HL-60 (cell line): Measurements from ENCODE around the gene OPTC.

Experiments
- GABPA ChIP-seq: IDR thresholded peaks from 2 replicates; pipeline ENCODE4 v1.6.1; 2012; ENCODE audit warnings: low read depth
- POLR2AphosphoS5 ChIP-seq: IDR thresholded peaks from 2 replicates; pipeline ENCODE4 v1.6.1; 2012; ENCODE audit warnings: low read depth
- TF ChIP-seq, protein P1 (sequence below): IDR thresholded peaks from one replicate; pipeline ENCODE4 v1.5.1; 2011; ENCODE audit warnings: low read length, control low read depth, inconsistent platforms; ENCODE audit not compliant: insufficient read depth

DNA sequence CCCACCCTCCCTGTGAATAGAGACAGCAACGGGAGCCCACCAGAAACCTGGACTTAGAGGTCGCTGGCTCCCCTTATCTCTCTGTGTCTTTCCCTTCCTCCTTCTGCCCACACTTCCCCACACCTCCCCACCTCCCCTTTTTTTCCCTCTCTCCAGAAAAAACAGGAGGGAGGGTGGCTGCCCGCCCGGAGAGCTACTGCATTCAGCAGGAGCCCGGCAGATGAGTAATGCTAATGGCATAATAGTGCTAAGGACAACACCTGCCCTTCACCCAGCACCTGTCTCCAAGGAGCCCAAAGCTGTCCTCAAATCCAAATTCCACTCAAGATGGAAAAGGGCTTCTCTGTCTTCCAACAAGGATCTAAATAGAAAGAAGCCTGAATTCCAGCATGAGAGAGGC is 29.7 kb upstream of the OPTC start:
- TF ChIP-seq, protein P1, sequence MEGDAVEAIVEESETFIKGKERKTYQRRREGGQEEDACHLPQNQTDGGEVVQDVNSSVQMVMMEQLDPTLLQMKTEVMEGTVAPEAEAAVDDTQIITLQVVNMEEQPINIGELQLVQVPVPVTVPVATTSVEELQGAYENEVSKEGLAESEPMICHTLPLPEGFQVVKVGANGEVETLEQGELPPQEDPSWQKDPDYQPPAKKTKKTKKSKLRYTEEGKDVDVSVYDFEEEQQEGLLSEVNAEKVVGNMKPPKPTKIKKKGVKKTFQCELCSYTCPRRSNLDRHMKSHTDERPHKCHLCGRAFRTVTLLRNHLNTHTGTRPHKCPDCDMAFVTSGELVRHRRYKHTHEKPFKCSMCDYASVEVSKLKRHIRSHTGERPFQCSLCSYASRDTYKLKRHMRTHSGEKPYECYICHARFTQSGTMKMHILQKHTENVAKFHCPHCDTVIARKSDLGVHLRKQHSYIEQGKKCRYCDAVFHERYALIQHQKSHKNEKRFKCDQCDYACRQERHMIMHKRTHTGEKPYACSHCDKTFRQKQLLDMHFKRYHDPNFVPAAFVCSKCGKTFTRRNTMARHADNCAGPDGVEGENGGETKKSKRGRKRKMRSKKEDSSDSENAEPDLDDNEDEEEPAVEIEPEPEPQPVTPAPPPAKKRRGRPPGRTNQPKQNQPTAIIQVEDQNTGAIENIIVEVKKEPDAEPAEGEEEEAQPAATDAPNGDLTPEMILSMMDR = no peak
- TF ChIP-seq POLR2AphosphoS5 (no peak), GABPA (no peak)
